Activated T-cell treated with anti-CD3 and anti-CD28 coated beads for 1 hour (primary cell): ENCODE results near the gene FAM217B.

Source experiments
- DNase-seq: peaks from one replicate; pipeline ENCODE4 v3.0.0-alpha.2; 2020; ENCODE audit warnings: low read depth

FAM217B gene

GRCh38 chr20:59976156-59976782 lies 36.1 kb downstream of the FAM217B start:
- no peak for DNase-seq

DNA sequence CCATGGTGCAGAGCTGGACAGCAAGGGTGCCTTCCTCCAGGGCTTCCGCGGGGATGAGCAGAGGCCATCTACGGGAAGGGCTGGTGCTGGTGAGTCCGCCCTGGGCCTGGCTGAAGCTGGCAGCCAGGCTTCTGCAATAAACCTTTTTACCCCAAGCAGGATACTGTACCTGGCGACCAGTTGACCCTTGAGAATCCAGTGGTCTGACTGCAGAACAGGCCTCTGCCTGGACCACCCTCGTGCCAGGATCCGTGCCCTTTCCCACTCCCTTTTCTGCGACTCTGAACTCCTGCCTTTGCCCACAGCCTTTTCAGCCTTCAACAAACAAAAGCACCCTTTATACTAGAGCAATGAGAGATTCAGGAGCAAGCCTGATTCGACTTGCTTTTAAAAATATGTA lies 36.9 kb downstream of the FAM217B start:
- no peak for DNase-seq

DNA sequence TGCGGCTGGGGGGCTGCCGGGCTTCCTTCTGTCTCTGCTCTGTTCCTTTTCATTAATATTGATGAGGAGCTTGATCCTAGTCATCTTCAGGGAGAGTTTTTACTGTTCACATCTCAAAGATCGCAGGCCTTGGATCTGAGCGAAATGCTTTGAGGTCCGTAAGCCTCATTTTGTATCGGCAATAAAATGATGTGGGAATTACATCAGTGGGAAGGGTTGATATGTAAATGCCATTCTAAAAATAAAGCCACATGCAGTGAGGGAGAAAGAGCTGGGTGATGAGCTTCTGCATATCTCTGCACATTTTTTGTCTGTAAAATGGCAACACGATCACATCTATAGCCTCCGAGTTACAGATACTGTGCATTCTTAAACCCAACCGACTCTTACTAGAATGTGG lies 42.9 kb downstream of the FAM217B start:
- DNase-seq: no peak

DNA sequence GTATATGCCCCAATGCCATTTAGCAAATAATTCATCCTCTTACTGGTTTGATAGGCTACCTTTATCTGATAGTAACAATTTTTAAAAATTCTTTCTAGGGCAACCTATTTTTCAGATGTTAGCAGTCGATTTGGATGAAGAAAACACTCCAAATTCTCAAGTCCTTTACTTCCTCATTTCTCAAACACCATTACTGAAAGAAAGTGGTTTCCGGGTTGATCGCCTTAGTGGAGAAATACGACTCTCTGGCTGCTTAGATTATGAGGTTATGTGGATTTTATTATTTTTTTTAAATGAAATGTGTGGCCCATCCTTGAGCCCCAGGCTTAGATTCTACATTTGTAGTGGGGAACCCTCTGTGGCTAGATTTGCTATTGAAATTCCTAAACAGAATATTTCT lies 44.4 kb downstream of the FAM217B start:
- DNase-seq: no peak

DNA sequence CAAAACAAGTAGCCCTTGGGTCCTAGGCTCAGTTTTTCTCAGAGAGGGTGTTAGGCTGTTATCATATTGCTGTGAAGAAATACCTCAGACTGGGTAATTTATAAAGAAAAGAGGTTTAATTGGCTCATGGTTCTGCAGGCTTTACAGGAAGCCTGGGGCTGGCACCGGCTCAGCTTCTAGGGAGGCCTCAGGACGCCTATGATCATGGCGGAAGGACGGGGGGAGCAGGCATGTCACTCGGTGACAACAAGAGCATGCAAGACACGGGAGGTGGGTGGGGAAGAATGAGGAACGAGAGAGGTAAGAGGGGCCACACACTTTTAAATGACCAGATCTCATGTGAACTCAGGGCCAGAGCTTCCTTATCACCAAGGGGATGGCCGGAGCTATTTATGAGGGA lies 45.0 kb downstream of the FAM217B start:
- DNase-seq: no peak

GRCh38 chr20:59985864-59986263 lies 45.7 kb downstream of the FAM217B start:
- no peak for DNase-seq

DNA sequence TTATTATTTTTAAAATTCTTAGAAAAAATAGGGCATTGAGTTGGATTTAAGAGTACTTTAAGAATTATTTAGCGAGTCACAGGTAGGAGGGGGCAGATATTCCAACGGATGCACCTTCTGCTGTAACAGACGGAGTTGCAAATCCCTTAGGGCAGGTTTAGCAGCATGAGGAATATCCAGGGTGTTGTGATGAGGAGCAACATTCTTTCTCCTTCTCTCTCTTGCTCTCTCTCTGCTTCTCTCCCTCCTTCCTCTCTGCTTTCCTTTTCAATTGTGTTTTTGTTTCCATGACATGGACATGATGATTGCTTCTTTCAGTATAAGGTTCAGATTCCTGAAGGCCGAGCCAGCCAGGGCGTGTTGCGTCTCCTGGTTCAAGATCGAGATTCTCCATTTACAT lies 46.9 kb downstream of the FAM217B start:
- no peak for DNase-seq

GRCh38 chr20:59988141-59988540 lies 48.0 kb downstream of the FAM217B start:
- DNase-seq: no peak

DNA sequence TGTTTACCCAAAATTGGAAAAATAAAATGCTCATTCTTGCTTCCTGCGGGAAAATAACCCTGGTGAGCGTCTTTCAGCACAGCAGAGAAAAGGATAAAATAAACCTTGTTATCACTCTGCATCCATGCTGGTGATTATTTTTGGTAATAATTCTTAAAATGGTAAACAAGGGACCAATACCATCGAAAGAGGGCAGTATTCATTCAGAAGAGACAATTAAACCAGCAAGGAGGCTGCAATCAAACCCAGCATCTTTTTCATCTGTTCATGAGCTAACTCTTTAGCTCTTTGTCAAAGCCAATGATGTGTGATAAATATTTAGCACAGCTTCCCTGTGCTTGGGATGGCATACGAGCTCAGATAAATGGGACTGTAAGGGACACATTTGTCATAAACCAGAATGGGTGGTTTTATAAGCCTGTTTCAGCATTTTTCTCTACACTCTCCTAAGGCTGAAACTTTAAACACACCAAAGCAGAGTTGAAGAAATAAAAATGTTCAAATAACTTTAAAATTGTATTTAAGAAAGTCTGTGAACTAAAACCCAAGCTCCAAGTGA lies 52.4 kb downstream of the FAM217B start:
- no peak for DNase-seq

DNA sequence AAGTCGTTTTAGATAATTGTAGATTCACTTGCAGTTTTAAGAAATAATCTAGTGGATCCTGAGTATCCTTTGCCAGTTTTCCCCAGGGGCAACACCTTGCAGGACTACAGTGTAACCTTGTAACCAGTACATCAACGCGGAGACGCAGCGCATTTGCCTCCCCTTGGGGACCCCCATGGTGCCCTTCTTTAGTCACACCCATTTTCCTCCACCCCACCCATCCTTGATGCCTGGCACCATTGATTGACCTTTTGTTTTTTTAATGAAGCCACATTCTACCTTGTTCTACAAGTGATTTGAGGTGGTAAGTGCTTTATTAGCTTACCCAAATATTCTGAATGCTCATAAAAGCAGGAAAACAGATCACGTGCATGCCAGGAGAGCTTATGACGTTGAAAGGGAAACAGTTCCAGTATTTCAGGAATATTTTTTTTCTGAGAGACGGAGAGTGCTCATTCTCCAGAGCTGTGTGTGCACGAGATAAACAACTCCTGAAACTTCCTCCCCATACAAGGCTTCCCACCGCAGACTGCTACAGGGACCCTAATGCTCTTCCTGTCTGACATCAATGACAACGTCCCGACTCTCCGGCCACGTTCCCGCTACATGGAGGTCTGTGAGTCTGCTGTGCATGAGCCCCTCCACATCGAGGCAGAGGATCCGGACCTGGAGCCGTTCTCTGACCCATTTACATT lies 53.7 kb downstream of the FAM217B start:
- no peak for DNase-seq

GRCh38 chr20:59994697-59995122 lies 54.5 kb downstream of the FAM217B start:
- no peak for DNase-seq

DNA sequence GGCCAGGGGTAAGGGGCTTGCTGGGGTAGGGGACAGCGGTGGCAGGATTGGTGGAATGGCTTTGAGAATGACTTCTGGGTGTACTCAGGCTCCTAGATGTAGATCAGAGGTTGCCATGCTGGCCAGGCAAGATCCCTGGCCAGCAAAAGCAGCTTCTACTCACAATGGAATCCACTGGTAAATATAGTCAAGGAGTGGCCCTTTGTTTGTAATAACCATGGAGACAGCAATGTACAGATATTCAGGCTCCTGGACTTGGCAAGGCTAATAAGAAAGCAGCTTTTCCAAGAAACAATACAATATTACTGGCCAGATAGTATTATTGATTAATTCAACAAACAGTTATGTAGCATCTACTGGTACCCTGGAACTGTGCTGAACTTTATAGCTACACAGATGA lies 55.9 kb downstream of the FAM217B start:
- DNase-seq: no peak

DNA sequence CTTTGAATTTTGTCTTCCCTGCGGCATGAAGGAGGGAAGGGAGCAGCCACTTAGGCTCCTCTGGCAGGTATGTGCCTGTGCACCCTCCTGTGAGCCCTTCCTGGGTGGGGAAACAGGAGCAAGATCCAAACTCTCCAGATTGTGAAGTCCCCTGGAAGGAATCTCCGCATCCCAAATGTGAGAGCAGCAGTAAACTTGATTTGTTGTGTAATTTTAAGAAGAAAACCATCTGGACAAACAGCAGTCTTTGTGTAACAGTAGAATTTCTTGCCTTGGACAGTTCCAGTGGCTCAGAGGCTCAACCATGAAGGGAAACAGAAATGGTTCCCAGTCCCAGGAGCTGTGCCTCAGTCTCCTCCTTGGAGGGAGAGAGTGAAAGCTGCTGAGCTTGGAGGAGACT lies 57.7 kb downstream of the FAM217B start:
- DNase-seq: no peak
